WTC11 (cell line): ENCODE data around the gene FAM124B. TPM values are rescaled to one million over a fixed set of nuclear protein-coding genes. Genes with fewer than 3 reads are reported as not detected.

ENCODE experiments used
- ATAC-seq: fragments of 200-7000 bp; cut with Tn5 transposase; 2 replicates; pipeline ENCODE4 v1.10.0; 2021; ENCODE audit warnings: mild to moderate bottlenecking, moderate library complexity
- CTCF ChIA-PET: fragments of 300-600 bp; sonication (Branson Sonifier 250); formaldehyde crosslinking; loops from one replicate; lab custom pipeline; 2021; ENCODE audit warnings: antibody characterized with exemption; lab: Charles Lee
- POLR2A ChIA-PET: fragments of 350-600 bp; sonication (Branson Sonifier 250); formaldehyde crosslinking; loops from one replicate; lab custom pipeline; 2021; ENCODE audit warnings: antibody characterized with exemption; lab: Charles Lee
- DNase-seq: peaks from one replicate; pipeline ENCODE4 v3.0.0; 2021; ENCODE audit warnings: low spot score
- H3K27ac Mint-ChIP-seq: 2 replicates; pipeline ENCODE4 v1.8.0; 2021; ENCODE audit warnings: mixed read lengths
- H3K27me3 Mint-ChIP-seq: 2 replicates; pipeline ENCODE4 v1.8.0; 2021; ENCODE audit warnings: low read depth, mild to moderate bottlenecking, moderate library complexity, mixed read lengths
- H3K36me3 Mint-ChIP-seq: 2 replicates; pipeline ENCODE4 v1.8.0; 2021; ENCODE audit warnings: mixed read lengths
- H3K4me1 Mint-ChIP-seq: 2 replicates; pipeline ENCODE4 v1.8.0; 2022; ENCODE audit warnings: mixed read lengths
- H3K4me3 Mint-ChIP-seq: 2 replicates; pipeline ENCODE4 v1.8.0; 2021; ENCODE audit warnings: mild to moderate bottlenecking, moderate library complexity, mixed read lengths
- H3K9me3 Mint-ChIP-seq: 2 replicates; pipeline ENCODE4 v1.8.0; 2021; ENCODE audit warnings: mixed read lengths
- FOXK1 ChIP-seq: sonication (generic); formaldehyde crosslinking; IDR thresholded peaks from 2 replicates; pipeline ENCODE4 v1.8.0; 2022; ENCODE audit warnings: mild to moderate bottlenecking, moderate library complexity, missing genetic modification reagents
- GRHL2 ChIP-seq: fragments of 250-450 bp; sonication (Bioruptor Pico); IDR thresholded peaks from 2 replicates; pipeline ENCODE4 v1.8.0; 2022; ENCODE audit warnings: mild to moderate bottlenecking, moderate library complexity; ENCODE audit not compliant: insufficient replicate concordance, severe bottlenecking
- JUN ChIP-seq: sonication (generic); formaldehyde crosslinking; IDR thresholded peaks from 2 replicates; pipeline ENCODE4 v1.8.0; 2023; ENCODE audit warnings: mild to moderate bottlenecking, missing genetic modification reagents
- MXD4 ChIP-seq: fragments of 250-450 bp; sonication (Bioruptor Pico); IDR thresholded peaks from 2 replicates; pipeline ENCODE4 v1.8.0; 2021; ENCODE audit warnings: mild to moderate bottlenecking, moderate library complexity, borderline replicate concordance
- SMAD4 ChIP-seq: sonication (generic); formaldehyde crosslinking; IDR thresholded peaks from 2 replicates; pipeline ENCODE4 v1.8.0; 2022; ENCODE audit warnings: mild to moderate bottlenecking, missing genetic modification reagents
- TEAD4 ChIP-seq: sonication (generic); formaldehyde crosslinking; IDR thresholded peaks from 2 replicates; pipeline ENCODE4 v1.8.0; 2022; ENCODE audit warnings: mild to moderate bottlenecking, missing genetic modification reagents
- ZNF396 ChIP-seq: fragments of 250-450 bp; sonication (Bioruptor Pico); IDR thresholded peaks from 2 replicates; pipeline ENCODE4 v1.8.0; 2021; ENCODE audit warnings: mild to moderate bottlenecking, moderate library complexity, borderline replicate concordance
- ZNF423 ChIP-seq: fragments of 250-450 bp; sonication (Bioruptor Pico); IDR thresholded peaks from 2 replicates; pipeline ENCODE4 v2.1.2; 2022; ENCODE audit warnings: mild to moderate bottlenecking, moderate library complexity
- total RNA-seq: library from RNA; stranded (reverse); gene quantifications from 3 replicates; pipeline ENCODE4 v1.2.3, GENCODE V29; 2021
- TF ChIP-seq, protein P1 (sequence below): sonication (generic); formaldehyde crosslinking; IDR thresholded peaks from 2 replicates; pipeline ENCODE4 v1.8.1; 2023; ENCODE audit warnings: mild to moderate bottlenecking, missing genetic modification reagents, moderate library complexity
- TF ChIP-seq, protein P2 (sequence below): sonication (generic); formaldehyde crosslinking; IDR thresholded peaks from 2 replicates; pipeline ENCODE4 v1.8.1; 2023; ENCODE audit warnings: mild to moderate bottlenecking, moderate library complexity, missing genetic modification reagents
- TF ChIP-seq, protein P3 (sequence below): sonication (generic); formaldehyde crosslinking; IDR thresholded peaks from 2 replicates; pipeline ENCODE4 v1.8.1; 2023; ENCODE audit warnings: mild to moderate bottlenecking, missing genetic modification reagents, moderate library complexity
- TF ChIP-seq, protein P4 (sequence below): fragments of 250-450 bp; sonication (Bioruptor Pico); IDR thresholded peaks from 2 replicates; pipeline ENCODE4 v1.9.0; 2021; ENCODE audit warnings: mild to moderate bottlenecking, borderline replicate concordance
- TF ChIP-seq, protein P5 (sequence below): fragments of 250-450 bp; sonication (Bioruptor Pico); IDR thresholded peaks from 2 replicates; pipeline ENCODE4 v1.9.0; 2021; ENCODE audit warnings: mild to moderate bottlenecking
- TF ChIP-seq, protein P6 (sequence below): sonication (generic); formaldehyde crosslinking; IDR thresholded peaks from 2 replicates; pipeline ENCODE4 v1.8.0; 2022; ENCODE audit warnings: missing genetic modification reagents
- TF ChIP-seq, protein P7 (sequence below): sonication (generic); formaldehyde crosslinking; IDR thresholded peaks from 2 replicates; pipeline ENCODE4 v1.8.1; 2022; ENCODE audit warnings: mild to moderate bottlenecking, moderate library complexity, missing genetic modification reagents
- TF ChIP-seq, protein P8 (sequence below): sonication (generic); formaldehyde crosslinking; IDR thresholded peaks from 2 replicates; pipeline ENCODE4 v1.8.0; 2023; ENCODE audit warnings: missing genetic modification reagents
- TF ChIP-seq, protein P9 (sequence below): sonication (generic); formaldehyde crosslinking; IDR thresholded peaks from 2 replicates; pipeline ENCODE4 v1.8.1; 2022; ENCODE audit warnings: low read depth, missing genetic modification reagents, borderline replicate concordance
- TF ChIP-seq, protein P10 (sequence below): sonication (generic); formaldehyde crosslinking; IDR thresholded peaks from 2 replicates; pipeline ENCODE4 v1.8.1; 2022; ENCODE audit warnings: missing genetic modification reagents, borderline replicate concordance

FAM124B gene
- total RNA-seq, 1 experiment from 2014 or later: 3.7 TPM

DNA sequence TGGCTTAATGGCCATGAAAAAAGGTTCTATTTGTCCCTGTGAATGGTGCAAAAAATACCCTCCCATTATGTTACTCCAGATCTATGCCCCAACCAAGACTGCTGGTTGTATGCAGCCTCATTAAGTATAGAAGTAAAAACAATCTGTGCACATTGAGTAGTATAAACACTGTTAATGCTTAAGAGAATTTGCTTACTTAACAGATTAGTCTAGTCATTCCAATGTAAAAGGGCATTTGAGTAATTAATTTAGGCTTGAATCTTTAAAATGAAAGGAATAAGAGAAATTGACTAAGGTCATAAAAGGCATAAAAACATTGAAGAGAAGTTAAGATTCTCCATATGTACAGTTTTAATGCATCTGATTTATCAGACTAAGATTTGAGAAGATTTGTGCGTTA, 51.2 kb downstream of the FAM124B start:
- Mint-ChIP-seq H3K27ac (no peak overlapping the region), H3K9me3 (peaks cover 10% of the 10 kb centered on the region), H3K27me3 (no peaks in the 10 kb centered on the region), H3K4me1 (0 out of 2 replicates have a peak, but pooled peaks cover 2% of the 10 kb centered on the region), H3K36me3 (peaks cover 3% of the 10 kb centered on the region; the same call in 1 of the 2 replicates), H3K4me3 (no peak overlapping the region)
- DNase-seq: no peak
- POLR2A ChIA-PET: no interaction called here
- no peak for ATAC-seq
- CTCF ChIA-PET: no interaction called here
- TF ChIP-seq, protein P1, sequence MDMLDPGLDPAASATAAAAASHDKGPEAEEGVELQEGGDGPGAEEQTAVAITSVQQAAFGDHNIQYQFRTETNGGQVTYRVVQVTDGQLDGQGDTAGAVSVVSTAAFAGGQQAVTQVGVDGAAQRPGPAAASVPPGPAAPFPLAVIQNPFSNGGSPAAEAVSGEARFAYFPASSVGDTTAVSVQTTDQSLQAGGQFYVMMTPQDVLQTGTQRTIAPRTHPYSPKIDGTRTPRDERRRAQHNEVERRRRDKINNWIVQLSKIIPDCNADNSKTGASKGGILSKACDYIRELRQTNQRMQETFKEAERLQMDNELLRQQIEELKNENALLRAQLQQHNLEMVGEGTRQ: no peak
- TF ChIP-seq GRHL2 (CRISPR knock-in tag): no peak
- no peak for TF ChIP-seq FOXK1 (CRISPR knock-in tag)
- TF ChIP-seq ZNF423: no peak
- TF ChIP-seq JUN: no peak
- TF ChIP-seq, protein P2, sequence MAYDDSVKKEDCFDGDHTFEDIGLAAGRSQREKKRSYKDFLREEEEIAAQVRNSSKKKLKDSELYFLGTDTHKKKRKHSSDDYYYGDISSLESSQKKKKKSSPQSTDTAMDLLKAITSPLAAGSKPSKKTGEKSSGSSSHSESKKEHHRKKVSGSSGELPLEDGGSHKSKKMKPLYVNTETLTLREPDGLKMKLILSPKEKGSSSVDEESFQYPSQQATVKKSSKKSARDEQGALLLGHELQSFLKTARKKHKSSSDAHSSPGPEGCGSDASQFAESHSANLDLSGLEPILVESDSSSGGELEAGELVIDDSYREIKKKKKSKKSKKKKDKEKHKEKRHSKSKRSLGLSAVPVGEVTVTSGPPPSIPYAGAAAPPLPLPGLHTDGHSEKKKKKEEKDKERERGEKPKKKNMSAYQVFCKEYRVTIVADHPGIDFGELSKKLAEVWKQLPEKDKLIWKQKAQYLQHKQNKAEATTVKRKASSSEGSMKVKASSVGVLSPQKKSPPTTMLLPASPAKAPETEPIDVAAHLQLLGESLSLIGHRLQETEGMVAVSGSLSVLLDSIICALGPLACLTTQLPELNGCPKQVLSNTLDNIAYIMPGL (CRISPR knock-in tag): no peak
- no peak for TF ChIP-seq SMAD4
- TF ChIP-seq, all 79 proteins: peak for 0

DNA sequence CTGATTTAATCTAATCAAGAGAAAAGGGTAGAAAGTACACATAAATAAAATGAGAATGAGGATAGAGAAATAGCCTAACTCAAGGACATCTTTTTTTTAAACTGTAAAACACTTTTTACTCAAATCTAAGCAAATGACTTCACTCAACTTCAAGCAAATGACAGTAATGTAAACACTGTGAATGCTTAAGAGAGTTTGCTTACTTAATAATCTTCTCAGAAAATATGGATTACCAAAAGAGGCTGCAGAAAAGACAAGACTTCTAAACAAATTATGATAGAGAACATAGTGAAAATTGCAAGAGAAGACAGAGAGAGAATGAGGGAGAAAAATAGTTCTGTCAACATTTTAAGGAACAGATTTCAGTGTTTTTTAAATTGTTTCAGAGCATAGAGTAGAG, 52.5 kb downstream of the FAM124B start:
- ChIA-PET POLR2A (no interaction called here), CTCF (no interaction called here)
- Mint-ChIP-seq H3K36me3 (peaks cover 4% of the 10 kb centered on the region; the same call in 1 of the 2 replicates), H3K27me3 (no peaks in the 10 kb centered on the region), H3K9me3 (peaks cover 11% of the 10 kb centered on the region), H3K4me3 (no peak overlapping the region), H3K27ac (no peak overlapping the region), H3K4me1 (0 out of 2 replicates have a peak, but pooled peaks cover 2% of the 10 kb centered on the region)
- no peak for ATAC-seq
- DNase-seq: no peak
- no peak for TF ChIP-seq ZNF396 (CRISPR knock-in tag)
- TF ChIP-seq, protein P3, sequence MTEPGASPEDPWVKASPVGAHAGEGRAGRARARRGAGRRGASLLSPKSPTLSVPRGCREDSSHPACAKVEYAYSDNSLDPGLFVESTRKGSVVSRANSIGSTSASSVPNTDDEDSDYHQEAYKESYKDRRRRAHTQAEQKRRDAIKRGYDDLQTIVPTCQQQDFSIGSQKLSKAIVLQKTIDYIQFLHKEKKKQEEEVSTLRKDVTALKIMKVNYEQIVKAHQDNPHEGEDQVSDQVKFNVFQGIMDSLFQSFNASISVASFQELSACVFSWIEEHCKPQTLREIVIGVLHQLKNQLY (CRISPR knock-in tag): no peak
- TF ChIP-seq TEAD4: no peak
- TF ChIP-seq, protein P4, sequence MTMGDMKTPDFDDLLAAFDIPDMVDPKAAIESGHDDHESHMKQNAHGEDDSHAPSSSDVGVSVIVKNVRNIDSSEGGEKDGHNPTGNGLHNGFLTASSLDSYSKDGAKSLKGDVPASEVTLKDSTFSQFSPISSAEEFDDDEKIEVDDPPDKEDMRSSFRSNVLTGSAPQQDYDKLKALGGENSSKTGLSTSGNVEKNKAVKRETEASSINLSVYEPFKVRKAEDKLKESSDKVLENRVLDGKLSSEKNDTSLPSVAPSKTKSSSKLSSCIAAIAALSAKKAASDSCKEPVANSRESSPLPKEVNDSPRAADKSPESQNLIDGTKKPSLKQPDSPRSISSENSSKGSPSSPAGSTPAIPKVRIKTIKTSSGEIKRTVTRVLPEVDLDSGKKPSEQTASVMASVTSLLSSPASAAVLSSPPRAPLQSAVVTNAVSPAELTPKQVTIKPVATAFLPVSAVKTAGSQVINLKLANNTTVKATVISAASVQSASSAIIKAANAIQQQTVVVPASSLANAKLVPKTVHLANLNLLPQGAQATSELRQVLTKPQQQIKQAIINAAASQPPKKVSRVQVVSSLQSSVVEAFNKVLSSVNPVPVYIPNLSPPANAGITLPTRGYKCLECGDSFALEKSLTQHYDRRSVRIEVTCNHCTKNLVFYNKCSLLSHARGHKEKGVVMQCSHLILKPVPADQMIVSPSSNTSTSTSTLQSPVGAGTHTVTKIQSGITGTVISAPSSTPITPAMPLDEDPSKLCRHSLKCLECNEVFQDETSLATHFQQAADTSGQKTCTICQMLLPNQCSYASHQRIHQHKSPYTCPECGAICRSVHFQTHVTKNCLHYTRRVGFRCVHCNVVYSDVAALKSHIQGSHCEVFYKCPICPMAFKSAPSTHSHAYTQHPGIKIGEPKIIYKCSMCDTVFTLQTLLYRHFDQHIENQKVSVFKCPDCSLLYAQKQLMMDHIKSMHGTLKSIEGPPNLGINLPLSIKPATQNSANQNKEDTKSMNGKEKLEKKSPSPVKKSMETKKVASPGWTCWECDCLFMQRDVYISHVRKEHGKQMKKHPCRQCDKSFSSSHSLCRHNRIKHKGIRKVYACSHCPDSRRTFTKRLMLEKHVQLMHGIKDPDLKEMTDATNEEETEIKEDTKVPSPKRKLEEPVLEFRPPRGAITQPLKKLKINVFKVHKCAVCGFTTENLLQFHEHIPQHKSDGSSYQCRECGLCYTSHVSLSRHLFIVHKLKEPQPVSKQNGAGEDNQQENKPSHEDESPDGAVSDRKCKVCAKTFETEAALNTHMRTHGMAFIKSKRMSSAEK: no peak
- TF ChIP-seq, protein P5, sequence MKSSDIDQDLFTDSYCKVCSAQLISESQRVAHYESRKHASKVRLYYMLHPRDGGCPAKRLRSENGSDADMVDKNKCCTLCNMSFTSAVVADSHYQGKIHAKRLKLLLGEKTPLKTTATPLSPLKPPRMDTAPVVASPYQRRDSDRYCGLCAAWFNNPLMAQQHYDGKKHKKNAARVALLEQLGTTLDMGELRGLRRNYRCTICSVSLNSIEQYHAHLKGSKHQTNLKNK (CRISPR knock-in tag): no peak
- TF ChIP-seq, protein P6, sequence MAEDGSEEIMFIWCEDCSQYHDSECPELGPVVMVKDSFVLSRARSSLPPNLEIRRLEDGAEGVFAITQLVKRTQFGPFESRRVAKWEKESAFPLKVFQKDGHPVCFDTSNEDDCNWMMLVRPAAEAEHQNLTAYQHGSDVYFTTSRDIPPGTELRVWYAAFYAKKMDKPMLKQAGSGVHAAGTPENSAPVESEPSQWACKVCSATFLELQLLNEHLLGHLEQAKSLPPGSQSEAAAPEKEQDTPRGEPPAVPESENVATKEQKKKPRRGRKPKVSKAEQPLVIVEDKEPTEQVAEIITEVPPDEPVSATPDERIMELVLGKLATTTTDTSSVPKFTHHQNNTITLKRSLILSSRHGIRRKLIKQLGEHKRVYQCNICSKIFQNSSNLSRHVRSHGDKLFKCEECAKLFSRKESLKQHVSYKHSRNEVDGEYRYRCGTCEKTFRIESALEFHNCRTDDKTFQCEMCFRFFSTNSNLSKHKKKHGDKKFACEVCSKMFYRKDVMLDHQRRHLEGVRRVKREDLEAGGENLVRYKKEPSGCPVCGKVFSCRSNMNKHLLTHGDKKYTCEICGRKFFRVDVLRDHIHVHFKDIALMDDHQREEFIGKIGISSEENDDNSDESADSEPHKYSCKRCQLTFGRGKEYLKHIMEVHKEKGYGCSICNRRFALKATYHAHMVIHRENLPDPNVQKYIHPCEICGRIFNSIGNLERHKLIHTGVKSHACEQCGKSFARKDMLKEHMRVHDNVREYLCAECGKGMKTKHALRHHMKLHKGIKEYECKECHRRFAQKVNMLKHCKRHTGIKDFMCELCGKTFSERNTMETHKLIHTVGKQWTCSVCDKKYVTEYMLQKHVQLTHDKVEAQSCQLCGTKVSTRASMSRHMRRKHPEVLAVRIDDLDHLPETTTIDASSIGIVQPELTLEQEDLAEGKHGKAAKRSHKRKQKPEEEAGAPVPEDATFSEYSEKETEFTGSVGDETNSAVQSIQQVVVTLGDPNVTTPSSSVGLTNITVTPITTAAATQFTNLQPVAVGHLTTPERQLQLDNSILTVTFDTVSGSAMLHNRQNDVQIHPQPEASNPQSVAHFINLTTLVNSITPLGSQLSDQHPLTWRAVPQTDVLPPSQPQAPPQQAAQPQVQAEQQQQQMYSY (CRISPR knock-in tag): no peak
- no peak for TF ChIP-seq MXD4 (CRISPR knock-in tag)
- TF ChIP-seq, protein P7, sequence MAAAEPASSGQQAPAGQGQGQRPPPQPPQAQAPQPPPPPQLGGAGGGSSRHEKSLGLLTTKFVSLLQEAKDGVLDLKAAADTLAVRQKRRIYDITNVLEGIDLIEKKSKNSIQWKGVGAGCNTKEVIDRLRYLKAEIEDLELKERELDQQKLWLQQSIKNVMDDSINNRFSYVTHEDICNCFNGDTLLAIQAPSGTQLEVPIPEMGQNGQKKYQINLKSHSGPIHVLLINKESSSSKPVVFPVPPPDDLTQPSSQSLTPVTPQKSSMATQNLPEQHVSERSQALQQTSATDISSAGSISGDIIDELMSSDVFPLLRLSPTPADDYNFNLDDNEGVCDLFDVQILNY (CRISPR knock-in tag): no peak
- TF ChIP-seq, protein P8, sequence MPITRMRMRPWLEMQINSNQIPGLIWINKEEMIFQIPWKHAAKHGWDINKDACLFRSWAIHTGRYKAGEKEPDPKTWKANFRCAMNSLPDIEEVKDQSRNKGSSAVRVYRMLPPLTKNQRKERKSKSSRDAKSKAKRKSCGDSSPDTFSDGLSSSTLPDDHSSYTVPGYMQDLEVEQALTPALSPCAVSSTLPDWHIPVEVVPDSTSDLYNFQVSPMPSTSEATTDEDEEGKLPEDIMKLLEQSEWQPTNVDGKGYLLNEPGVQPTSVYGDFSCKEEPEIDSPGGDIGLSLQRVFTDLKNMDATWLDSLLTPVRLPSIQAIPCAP (CRISPR knock-in tag): no peak
- TF ChIP-seq, protein P9, sequence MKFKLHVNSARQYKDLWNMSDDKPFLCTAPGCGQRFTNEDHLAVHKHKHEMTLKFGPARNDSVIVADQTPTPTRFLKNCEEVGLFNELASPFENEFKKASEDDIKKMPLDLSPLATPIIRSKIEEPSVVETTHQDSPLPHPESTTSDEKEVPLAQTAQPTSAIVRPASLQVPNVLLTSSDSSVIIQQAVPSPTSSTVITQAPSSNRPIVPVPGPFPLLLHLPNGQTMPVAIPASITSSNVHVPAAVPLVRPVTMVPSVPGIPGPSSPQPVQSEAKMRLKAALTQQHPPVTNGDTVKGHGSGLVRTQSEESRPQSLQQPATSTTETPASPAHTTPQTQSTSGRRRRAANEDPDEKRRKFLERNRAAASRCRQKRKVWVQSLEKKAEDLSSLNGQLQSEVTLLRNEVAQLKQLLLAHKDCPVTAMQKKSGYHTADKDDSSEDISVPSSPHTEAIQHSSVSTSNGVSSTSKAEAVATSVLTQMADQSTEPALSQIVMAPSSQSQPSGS (CRISPR knock-in tag): no peak
- TF ChIP-seq, protein P10, sequence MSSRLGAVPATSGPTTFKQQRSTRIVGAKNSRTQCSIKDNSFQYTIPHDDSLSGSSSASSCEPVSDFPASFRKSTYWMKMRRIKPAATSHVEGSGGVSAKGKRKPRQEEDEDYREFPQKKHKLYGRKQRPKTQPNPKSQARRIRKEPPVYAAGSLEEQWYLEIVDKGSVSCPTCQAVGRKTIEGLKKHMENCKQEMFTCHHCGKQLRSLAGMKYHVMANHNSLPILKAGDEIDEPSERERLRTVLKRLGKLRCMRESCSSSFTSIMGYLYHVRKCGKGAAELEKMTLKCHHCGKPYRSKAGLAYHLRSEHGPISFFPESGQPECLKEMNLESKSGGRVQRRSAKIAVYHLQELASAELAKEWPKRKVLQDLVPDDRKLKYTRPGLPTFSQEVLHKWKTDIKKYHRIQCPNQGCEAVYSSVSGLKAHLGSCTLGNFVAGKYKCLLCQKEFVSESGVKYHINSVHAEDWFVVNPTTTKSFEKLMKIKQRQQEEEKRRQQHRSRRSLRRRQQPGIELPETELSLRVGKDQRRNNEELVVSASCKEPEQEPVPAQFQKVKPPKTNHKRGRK (CRISPR knock-in tag): no peak
